Transverse colon (tissue), 4 donors: ENCODE data around the gene RBM45. TPM values are rescaled to one million over a fixed set of nuclear protein-coding genes. Genes with fewer than 3 reads are reported as not detected.

Source experiments
- DNase-seq: peaks from one replicate; pipeline ENCODE4 v3.0.0-alpha.2; 2019
- H3K27ac ChIP-seq, 4 donors: fragments of 200-600 bp; sonication (generic); 2 replicates each; pipeline ENCODE4 v1.5.1; 2016 to 2018; ENCODE audit warnings: inconsistent platforms in 4 of 4
- H3K27me3 ChIP-seq: fragments of 200-600 bp; sonication (generic); 2 replicates; pipeline ENCODE4 v1.5.1; 2017; ENCODE audit warnings: inconsistent platforms
- H3K36me3 ChIP-seq, 4 donors: fragments of 200-600 bp; sonication (generic); 2 replicates each; pipeline ENCODE4 v1.5.1; 2017 to 2019; ENCODE audit warnings: inconsistent platforms in 4 of 4
- H3K4me1 ChIP-seq, 4 donors: fragments of 200-600 bp; sonication (generic); 2 replicates each; pipeline ENCODE4 v1.5.1; 2017 to 2020; ENCODE audit warnings: inconsistent platforms in 4 of 4
- H3K4me3 ChIP-seq, 4 donors: fragments of 200-600 bp; sonication (generic); 1 replicate in 1 of 4; 2 replicates in 3 of 4; pipeline versions ENCODE4 v1.5.1 to v1.6.1; 2017 to 2019; ENCODE audit warnings: inconsistent platforms in 4 of 4
- H3K9me3 ChIP-seq, 2 donors: fragments of 200-600 bp; sonication (generic); 2 replicates each; pipeline ENCODE4 v1.5.1; 2017 to 2019; ENCODE audit warnings: inconsistent platforms in 2 of 2
- CTCF ChIP-seq, 5 experiments: fragments of 200-600 bp in 3 of 5; fragments of 450-650 bp in 2 of 5; sonication (generic) in 3 of 5; IDR thresholded peaks; 1 replicate in 2 of 5; 2 replicates in 3 of 5; pipeline ENCODE4 v1.5.1; 2016 to 2017; ENCODE audit warnings: antibody characterized with exemption in 5 of 5, inconsistent platforms in 3 of 5, mild to moderate bottlenecking in 2 of 5, moderate library complexity in 1 of 5
- EP300 ChIP-seq: sonication (generic); formaldehyde crosslinking; IDR thresholded peaks from one replicate; pipeline ENCODE4 v1.6.1; 2017; ENCODE audit warnings: antibody characterized with exemption, low read depth
- POLR2A ChIP-seq: fragments of 450-650 bp; IDR thresholded peaks from one replicate; pipeline ENCODE4 v1.6.1; 2016; ENCODE audit warnings: antibody characterized with exemption, mild to moderate bottlenecking, moderate library complexity
- POLR2AphosphoS5 ChIP-seq, 3 donors: sonication (generic); formaldehyde crosslinking; IDR thresholded peaks; one replicate each; pipeline ENCODE4 v1.6.1; 2016; ENCODE audit warnings: antibody characterized with exemption in 3 of 3
- WGBS, 2 donors: methylation state at CpG; one replicate each; pipeline ENCODE4 v1.1.5; 2018; ENCODE audit warnings: low coverage in 1 of 2; 5-methylcytosine and 5-hydroxymethylcytosine counted together
- in situ Hi-C, 4 donors: fragments of 200-750 bp; cut with MboI; loops; one replicate each; pipeline versions ENCODE4 v1.15.0 to v1.15.1; 2017; ENCODE audit warnings: low sequenced_read_pairs in 3 of 4, low pct_ligation_motif_present in 1 of 4, low pct_unique_long_range_greater_than_20kb in 1 of 4
- intact Hi-C: fragments of 100-400 bp; cut with DNase I; formaldehyde crosslinking; loops from one replicate; pipeline ENCODE4 v1.15.1; 2023; ENCODE audit warnings: low total_unique reads
- total RNA-seq, 4 donors: library from RNA; depleted of rRNA; stranded (reverse); fragments of >200 nt; gene quantifications; one replicate each; pipeline ENCODE4 v1.1.0, GENCODE V29; 2016

RBM45 gene
- total RNA-seq, 4 donors from 2014 or later, result 6.4 to 20.3 (median 14.9) TPM

GRCh38 chr2:178142274-178143065 lies 30.2 kb downstream of the RBM45 start:
- no peak for TF ChIP-seq POLR2A
- TF ChIP-seq CTCF (IDR thresholded peaks at IDR 0.05), result no peak
- no peak for TF ChIP-seq EP300
- TF ChIP-seq POLR2AphosphoS5 (IDR thresholded peaks at IDR 0.05), result no peak

GRCh38 chr2:178143481-178143880 lies 31.2 kb downstream of the RBM45 start:
- Histone ChIP-seq H3K27me3 (peaks cover 26% of the 10 kb centered on the region), H3K4me1 (peaks cover 0 to 8% (median 2%) of the 10 kb centered on the region in 4 donors), H3K4me3 (no peak overlapping the region), H3K27ac (no peak overlapping the region), H3K36me3 (no peaks in the 10 kb centered on the region), H3K9me3 (no peaks in the 10 kb centered on the region)
- no peak for TF ChIP-seq CTCF (IDR thresholded peaks at IDR 0.05)
- no peak for TF ChIP-seq EP300
- no peak for TF ChIP-seq POLR2A
- no peak for TF ChIP-seq POLR2AphosphoS5 (IDR thresholded peaks at IDR 0.05)
- DNase-seq, result no peak
- intact Hi-C loops (no loop called here), in situ Hi-C loops (loop anchor here in 2 of 4 donors (25.0 kb wide), 2 partner anchors 144 to 269 kb away; no protein-coding TSS in a partner anchor)

More at GRCh38 chr2:178142274-178143065, 30.2 kb downstream of the RBM45 start:
- Histone ChIP-seq H3K4me3 (no peak overlapping the region), H3K27ac (no peak overlapping the region), H3K36me3 (no peaks in the 10 kb centered on the region), H3K4me1 (peaks cover 0 to 8% (median 2%) of the 10 kb centered on the region in 4 donors), H3K9me3 (no peaks in the 10 kb centered on the region), H3K27me3 (peaks cover 18% of the 10 kb centered on the region)
- in situ Hi-C loops, result loop anchor here in 2 of 4 donors (25.0 kb wide), 2 partner anchors 145 to 270 kb away; no protein-coding TSS in a partner anchor
- DNase-seq, result no peak
- intact Hi-C loops, result no loop called here
- WGBS, 2 donors, result 51 to 55% methylated on average over 5 of the region's 5 CpGs

GRCh38 chr2:178152033-178152432 lies 39.8 kb downstream of the RBM45 start:
- peak overlapping the region in 1 of 4 donors; percentile 19 for H3K27ac ChIP-seq
- H3K4me3 ChIP-seq, result no peak overlapping the region
- DNase-seq, result no peak
- 23% methylated on average over 3 of the region's 3 CpGs for WGBS, 2 donors
- intact Hi-C loops, result no loop called here
- peaks cover 21% of the 10 kb centered on the region for H3K27me3 ChIP-seq
- TF ChIP-seq EP300 (no peak), POLR2AphosphoS5 (IDR thresholded peaks at IDR 0.05) (peak in 1 of 3 donors; percentile 7)
- no peaks in the 10 kb centered on the region for H3K36me3 ChIP-seq
- in situ Hi-C loops, result no loop called here
- H3K9me3 ChIP-seq, result no peaks in the 10 kb centered on the region
- H3K4me1 ChIP-seq, result peaks cover 3 to 27% (median 10%) of the 10 kb centered on the region in 4 donors

GRCh38 chr2:178152542-178152941 lies 40.3 kb downstream of the RBM45 start:
- intact Hi-C loops, result no loop called here
- 39 to 51% methylated on average over 4 of the region's 4 CpGs for WGBS, 2 donors
- Histone ChIP-seq H3K9me3 (no peaks in the 10 kb centered on the region), H3K36me3 (no peaks in the 10 kb centered on the region), H3K4me3 (no peak overlapping the region), H3K27me3 (peaks cover 17% of the 10 kb centered on the region), H3K4me1 (peaks cover 3 to 27% (median 10%) of the 10 kb centered on the region in 4 donors), H3K27ac (peak overlapping the region in 1 of 4 donors; percentile 19)
- no peak for TF ChIP-seq POLR2AphosphoS5 (IDR thresholded peaks at IDR 0.05)
- TF ChIP-seq EP300, result no peak
- no peak for TF ChIP-seq CTCF (IDR thresholded peaks at IDR 0.05)
- no peak for TF ChIP-seq POLR2A
- DNase-seq, result no peak
- in situ Hi-C loops, result no loop called here
